GM23338 (cell line): Measurements from ENCODE around the gene WASL. TPM values are rescaled to one million over a fixed set of nuclear protein-coding genes. Genes with fewer than 3 reads are reported as not detected.

ENCODE experiments used
- ATAC-seq: fragments of 200-7000 bp; cut with Tn5 transposase; 3 replicates; pipeline ENCODE4 v1.9.1; 2020
- DNase-seq: peaks from one replicate; pipeline ENCODE4 v3.0.0-alpha.2; 2015; ENCODE audit warnings: low spot score
- H2AFZ ChIP-seq: fragments of 200-600 bp; sonication (generic); 2 replicates; pipeline ENCODE4 v1.8.0; 2016; ENCODE audit warnings: antibody characterized with exemption, mild to moderate bottlenecking, moderate library complexity
- H3F3A ChIP-seq: fragments of 200-600 bp; sonication (generic); replicated peaks from 2 replicates; pipeline ENCODE4 v1.8.0; 2017; ENCODE audit warnings: antibody characterized with exemption, mixed run types, low read depth
- H3K27ac ChIP-seq: fragments of 200-600 bp; sonication (generic); 2 replicates; pipeline ENCODE4 v1.6.1; 2016; ENCODE audit warnings: low read depth
- H3K27me3 ChIP-seq: fragments of 200-600 bp; sonication (generic); 2 replicates; pipeline ENCODE4 v1.8.0; 2016; ENCODE audit warnings: mild to moderate bottlenecking, mixed run types, moderate library complexity; ENCODE audit not compliant: insufficient read depth
- H3K36me3 ChIP-seq: fragments of 200-600 bp; sonication (generic); 2 replicates; pipeline ENCODE4 v1.8.0; 2016; ENCODE audit warnings: mild to moderate bottlenecking; ENCODE audit not compliant: insufficient read depth
- H3K4me1 ChIP-seq: fragments of 200-600 bp; sonication (generic); 2 replicates; pipeline ENCODE4 v1.8.0; 2016; ENCODE audit warnings: mild to moderate bottlenecking, moderate library complexity; ENCODE audit not compliant: insufficient read depth
- H3K4me2 ChIP-seq: fragments of 200-600 bp; sonication (generic); 2 replicates; pipeline ENCODE4 v1.7.1; 2017; ENCODE audit warnings: mixed run types
- H3K4me3 ChIP-seq: fragments of 200-600 bp; sonication (generic); 2 replicates; pipeline ENCODE4 v1.6.1; 2016; ENCODE audit warnings: mixed run types
- H3K79me2 ChIP-seq: fragments of 200-600 bp; sonication (generic); replicated peaks from 2 replicates; pipeline ENCODE4 v1.8.0; 2017; ENCODE audit warnings: mild to moderate bottlenecking; ENCODE audit not compliant: insufficient read depth
- H3K9me2 ChIP-seq: fragments of 200-600 bp; sonication (generic); 2 replicates; pipeline ENCODE4 v1.8.0; 2017; ENCODE audit not compliant: insufficient read depth
- H4K20me1 ChIP-seq: fragments of 200-600 bp; sonication (generic); replicated peaks from 2 replicates; pipeline ENCODE4 v1.8.0; 2017; ENCODE audit warnings: mild to moderate bottlenecking; ENCODE audit not compliant: insufficient read depth
- H3K27ac Mint-ChIP-seq: 2 replicates; pipeline ENCODE4 v1.8.0; 2020; ENCODE audit warnings: inconsistent platforms, mild to moderate bottlenecking, moderate library complexity, mixed read lengths
- H3K27me3 Mint-ChIP-seq: 3 replicates; pipeline ENCODE4 v1.8.0; 2022; ENCODE audit warnings: low read depth, mild to moderate bottlenecking, moderate library complexity, mixed read lengths, inconsistent platforms; ENCODE audit not compliant: insufficient read depth, poor library complexity
- H3K36me3 Mint-ChIP-seq: 3 replicates; pipeline ENCODE4 v1.8.0; 2021; ENCODE audit warnings: low read depth, mild to moderate bottlenecking, inconsistent platforms, moderate library complexity, mixed read lengths
- H3K4me1 Mint-ChIP-seq: 3 replicates; pipeline ENCODE4 v1.8.0; 2020; ENCODE audit warnings: mild to moderate bottlenecking, inconsistent platforms, mixed read lengths
- H3K4me3 Mint-ChIP-seq: 3 replicates; pipeline ENCODE4 v1.8.0; 2021; ENCODE audit warnings: moderate library complexity, mild to moderate bottlenecking, inconsistent platforms, mixed read lengths
- H3K9me3 Mint-ChIP-seq: 3 replicates; pipeline ENCODE4 v1.8.0; 2020; ENCODE audit warnings: moderate library complexity, mild to moderate bottlenecking, inconsistent platforms, mixed read lengths
- CTCF ChIP-seq, 2 experiments: fragments of 200-600 bp in 1 of 2; sonication (generic) in 1 of 2; conservative IDR thresholded peaks; 2 replicates each; pipeline versions ENCODE4 v1.5.1 to v1.6.1; 2016 to 2017; ENCODE audit warnings: antibody characterized with exemption in 2 of 2, low read depth in 2 of 2, mild to moderate bottlenecking in 2 of 2, moderate library complexity in 1 of 2
- ETS1 ChIP-seq: IDR thresholded peaks from 2 replicates; pipeline ENCODE4 v1.6.1; 2016; ENCODE audit warnings: antibody characterized with exemption
- EZH2 ChIP-seq: fragments of 200-600 bp; sonication (generic); IDR thresholded peaks from one replicate; pipeline ENCODE4 v1.8.0; 2017; ENCODE audit warnings: antibody characterized with exemption, mild to moderate bottlenecking, low read depth; ENCODE audit not compliant: unreplicated experiment
- EZH2phosphoT487 ChIP-seq: fragments of 200-600 bp; sonication (generic); IDR thresholded peaks from one replicate; pipeline ENCODE4 v1.8.1; 2018; ENCODE audit warnings: antibody characterized with exemption; ENCODE audit not compliant: unreplicated experiment
- JUNB ChIP-seq: IDR thresholded peaks from one replicate; pipeline ENCODE4 v1.6.1; 2016; ENCODE audit warnings: antibody characterized with exemption; ENCODE audit not compliant: unreplicated experiment
- STAT1 ChIP-seq: IDR thresholded peaks from one replicate; pipeline ENCODE4 v1.6.1; 2016; ENCODE audit warnings: antibody characterized with exemption; ENCODE audit not compliant: unreplicated experiment
- ZNF114 ChIP-seq: fragments of 250-450 bp; sonication (Bioruptor Pico); IDR thresholded peaks from 2 replicates; pipeline ENCODE4 v1.5.0; 2020; ENCODE audit warnings: mild to moderate bottlenecking, moderate library complexity
- ZNF331 ChIP-seq: fragments of 250-450 bp; sonication (Bioruptor Pico); IDR thresholded peaks from 2 replicates; pipeline ENCODE4 v1.5.0; 2020; ENCODE audit warnings: low read depth, mild to moderate bottlenecking, moderate library complexity
- ZNF462 ChIP-seq: fragments of 250-450 bp; sonication (Bioruptor Pico); IDR thresholded peaks from 2 replicates; pipeline ENCODE4 v1.5.0; 2020; ENCODE audit warnings: mild to moderate bottlenecking, moderate library complexity
- polyA plus RNA-seq: library from polyadenylated mRNA; unstranded; fragments of >200 nt; fragmentation: Nextera tagmentation; extraction: Ambion mirVana; gene quantifications from 2 replicates; pipeline ENCODE4 v1.2.1, GENCODE V29; 2016
- total RNA-seq: library from RNA; depleted of rRNA; stranded (reverse); fragments of >200 nt; shearing (Covaris generic); gene quantifications from 2 replicates; pipeline ENCODE4 v1.2.3, GENCODE V29; 2014

The WASL gene
- total and polyA plus RNA-seq, 2 experiments from 2014 or later = 36.4 to 45.3 TPM

- no peaks in the 10 kb centered on the region for H3K27me3 Mint-ChIP-seq
- ATAC-seq = no peak
- H3K4me1 Mint-ChIP-seq = peaks cover 19% of the 10 kb centered on the region
- H2AFZ ChIP-seq = no peak overlapping the region
- no peak overlapping the region for H3K4me2 ChIP-seq
- H3K4me3 Mint-ChIP-seq = no peak overlapping the region
- peaks cover 12% of the 10 kb centered on the region; the same call in 2 of the 3 replicates for H3K9me3 Mint-ChIP-seq
- H3K36me3 Mint-ChIP-seq = 0 out of 3 replicates have a peak, but pooled peaks cover 5% of the 10 kb centered on the region
- no peak overlapping the region for H3K27ac ChIP-seq
- H3K4me3 ChIP-seq = no peak overlapping the region
- H3K27me3 ChIP-seq = no peaks in the 10 kb centered on the region
- TF ChIP-seq ZNF331 = no peak
- no peak for TF ChIP-seq ZNF114 (CRISPR knock-in tag)
- no peak for TF ChIP-seq EZH2
- no peak for TF ChIP-seq EZH2phosphoT487
- no peak for TF ChIP-seq ZNF462 (CRISPR knock-in tag)
- no peak for DNase-seq
- H3K9me2 ChIP-seq = peaks cover 3% of the 10 kb centered on the region; the same call in 1 of the 2 replicates
- H4K20me1 ChIP-seq = no peaks in the 10 kb centered on the region
- H3K27ac Mint-ChIP-seq = no peak overlapping the region; the same call in 1 of the 2 replicates
- H3F3A ChIP-seq = no peaks in the 10 kb centered on the region; the same call in 1 of the 2 replicates
- H3K4me1 ChIP-seq = peaks cover 8% of the 10 kb centered on the region
- H3K36me3 ChIP-seq = no peaks in the 10 kb centered on the region
- H3K79me2 ChIP-seq = no peaks in the 10 kb centered on the region
These were observed 47.8 kb upstream of the WASL start for GRCh38 chr7:123796568-123796967.

GRCh38 chr7:123795917-123796316, 47.1 kb upstream of the WASL start:
- no peak overlapping the region for H3K4me3 Mint-ChIP-seq
- TF ChIP-seq ETS1 = no peak
- TF ChIP-seq EZH2phosphoT487 = no peak
- no peak for TF ChIP-seq ZNF331
- TF ChIP-seq STAT1 = no peak
- TF ChIP-seq CTCF (conservative IDR thresholded peaks at IDR 0.05; ENCODE audit: low read depth in 2 of 2) = no peak
- no peak for TF ChIP-seq JUNB
- TF ChIP-seq ZNF114 (CRISPR knock-in tag) = no peak

More at GRCh38 chr7:123795917-123796316, 47.1 kb upstream of the WASL start:
- Histone ChIP-seq H2AFZ (no peak overlapping the region), H3K27ac (no peak overlapping the region), H4K20me1 (no peaks in the 10 kb centered on the region), H3K36me3 (no peaks in the 10 kb centered on the region), H3K4me3 (no peak overlapping the region), H3K4me2 (no peak overlapping the region), H3F3A (no peaks in the 10 kb centered on the region; the same call in 1 of the 2 replicates), H3K4me1 (peaks cover 8% of the 10 kb centered on the region), H3K9me2 (peaks cover 6% of the 10 kb centered on the region; the same call in 1 of the 2 replicates), H3K27me3 (no peaks in the 10 kb centered on the region), H3K79me2 (no peaks in the 10 kb centered on the region)
- ATAC-seq = no peak
- no peak for DNase-seq
- H3K9me3 Mint-ChIP-seq = peaks cover 12% of the 10 kb centered on the region; the same call in 2 of the 3 replicates
- no peak overlapping the region for H3K27ac Mint-ChIP-seq
- 0 out of 3 replicates have a peak, but pooled peaks cover 5% of the 10 kb centered on the region for H3K36me3 Mint-ChIP-seq
- H3K4me1 Mint-ChIP-seq = peaks cover 19% of the 10 kb centered on the region
- H3K27me3 Mint-ChIP-seq = no peaks in the 10 kb centered on the region
